ENCODE results near the gene GRB2. TPM values are rescaled to one million over a fixed set of nuclear protein-coding genes. Genes with fewer than 3 reads are reported as not detected.
"Not testable (repeated sequence)": the region's sequence is repeated elsewhere in the genome, so short reads cannot be mapped to it uniquely, and the experiment has no call there.

Gene GRB2
- total RNA-seq, 1 donor from 2014 or later, result 141 TPM

DNA sequence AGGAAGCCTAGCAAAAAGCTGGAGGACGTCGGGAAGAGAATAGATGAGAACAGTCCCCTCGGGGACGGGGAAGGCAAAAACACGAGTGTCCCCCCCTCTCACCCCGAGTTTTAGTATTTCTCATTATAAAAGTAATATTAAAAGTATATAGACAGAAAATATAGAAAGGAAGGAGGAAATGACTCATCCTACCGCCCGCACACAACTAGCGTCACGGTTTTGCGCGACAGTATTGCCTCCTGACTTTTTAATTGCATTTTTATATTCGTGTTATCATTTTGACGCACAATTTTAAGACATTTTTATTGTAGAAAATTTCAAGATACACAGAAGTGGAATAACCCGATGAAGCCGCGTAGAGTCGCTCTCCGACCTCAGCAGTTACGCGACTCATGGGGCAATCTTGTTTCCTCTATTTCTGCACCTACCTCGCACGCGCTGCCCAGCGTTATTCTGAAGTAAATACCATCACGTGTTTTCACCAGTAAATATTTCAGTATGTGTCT, 115.6 kb downstream of the GRB2 start:
- DNase-seq (ENCODE audit: extremely low read depth, low read depth, low spot score), result peak; percentile 20

DNA sequence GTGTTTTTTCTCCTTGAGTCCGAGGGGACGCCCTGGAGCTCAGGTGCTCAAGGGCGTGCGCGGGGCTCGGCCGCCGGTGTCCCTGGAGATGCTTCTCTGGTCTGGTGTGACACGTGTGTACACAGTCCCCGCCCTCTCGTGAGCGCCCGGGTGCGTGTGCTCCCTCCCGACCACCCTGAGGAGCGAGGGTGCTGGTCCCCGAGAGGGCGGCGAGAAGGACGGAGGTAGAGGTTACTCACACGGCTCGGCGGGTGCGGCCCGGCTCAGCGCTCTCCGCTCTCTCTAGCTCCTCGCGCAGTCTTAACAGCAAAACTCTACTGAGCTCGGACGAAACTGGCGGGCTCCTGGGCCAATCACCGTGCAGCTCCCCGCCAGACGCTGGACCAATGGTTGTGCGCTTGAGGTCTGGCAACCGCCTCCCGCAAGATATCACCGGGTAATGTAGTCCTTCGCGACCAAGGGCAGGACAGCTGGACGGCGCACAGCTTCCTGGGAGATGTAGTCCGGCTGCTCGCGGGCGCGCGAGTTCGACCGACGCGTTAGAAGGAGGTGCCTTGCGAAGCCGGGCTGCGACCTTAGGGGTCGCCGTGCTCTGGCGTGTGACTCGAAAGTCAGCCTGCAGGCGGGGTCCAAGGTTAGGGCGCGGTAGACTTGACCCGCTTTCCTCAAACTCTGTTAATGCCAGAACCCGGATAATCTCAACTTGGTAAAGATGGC, 116.2 kb downstream of the GRB2 start, which contains the start of gene SLC25A19:
SLC25A19 (minus strand) TSS at position 319 of the 717 bp plus-strand sequence. CDS start 2,669 bp downstream, outside the sequence.
- peak; percentile 86 for DNase-seq (ENCODE audit: extremely low read depth, low read depth, low spot score)

DNA sequence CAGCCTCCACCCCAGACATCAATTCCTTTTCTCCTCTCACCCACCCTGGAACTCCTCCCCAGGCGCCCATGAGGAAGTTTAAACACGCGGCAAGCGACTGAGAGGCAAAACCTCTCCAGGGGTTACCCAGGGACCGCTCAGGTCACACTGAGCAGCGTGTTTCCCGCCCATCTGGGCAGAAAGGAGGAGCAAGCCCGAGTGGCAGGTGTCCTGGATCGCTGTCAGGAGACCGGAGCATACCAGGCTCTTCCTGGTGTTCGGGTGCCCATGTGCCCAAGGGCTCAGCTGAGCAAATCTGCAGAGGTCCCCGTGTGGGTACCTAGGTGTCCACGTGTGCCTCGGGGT, 116.7 kb downstream of the GRB2 start:
- no peak for DNase-seq (ENCODE audit: extremely low read depth, low read depth, low spot score)

DNA sequence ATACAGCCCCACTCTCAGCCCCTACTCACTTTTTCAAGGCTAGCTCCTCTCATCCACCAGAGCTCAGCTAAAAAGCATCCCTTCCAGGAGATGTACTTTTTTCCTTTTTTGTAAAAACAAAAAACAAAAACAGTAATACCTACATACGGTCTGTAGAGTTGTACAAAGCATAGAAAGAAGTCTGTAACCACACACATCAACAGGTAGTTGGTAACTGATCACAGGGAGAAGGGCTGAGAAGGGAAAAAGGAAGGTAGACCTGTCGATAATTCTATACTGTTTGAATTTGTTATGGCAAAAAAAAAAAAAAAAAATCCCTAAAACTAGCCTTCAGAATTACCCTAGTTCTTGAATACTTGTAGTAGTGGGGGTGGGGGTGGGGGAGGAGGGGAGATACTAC, 117.1 kb downstream of the GRB2 start:
- no peak for DNase-seq (ENCODE audit: extremely low read depth, low read depth, low spot score)

DNA sequence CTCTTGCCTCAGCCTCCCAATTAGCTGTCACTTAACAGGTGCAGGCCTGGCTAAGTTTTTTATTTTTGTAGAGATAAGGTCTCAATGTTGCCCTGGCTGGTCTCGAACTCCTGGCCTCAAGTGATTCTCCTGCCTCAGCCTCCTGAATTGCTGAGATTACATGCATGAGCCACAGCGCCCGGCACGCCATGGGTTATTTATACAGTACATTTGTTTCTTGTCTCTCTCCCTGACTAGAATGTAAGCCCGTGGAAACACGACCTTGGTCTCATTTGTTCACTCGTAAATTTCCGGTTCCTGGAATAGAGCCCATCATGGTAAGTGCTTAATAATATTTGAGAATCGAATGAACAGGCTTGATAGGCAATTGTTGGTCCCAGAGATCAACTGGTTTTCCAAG, 118.3 kb downstream of the GRB2 start:
- no peak for DNase-seq (ENCODE audit: extremely low read depth, low read depth, low spot score)

DNA sequence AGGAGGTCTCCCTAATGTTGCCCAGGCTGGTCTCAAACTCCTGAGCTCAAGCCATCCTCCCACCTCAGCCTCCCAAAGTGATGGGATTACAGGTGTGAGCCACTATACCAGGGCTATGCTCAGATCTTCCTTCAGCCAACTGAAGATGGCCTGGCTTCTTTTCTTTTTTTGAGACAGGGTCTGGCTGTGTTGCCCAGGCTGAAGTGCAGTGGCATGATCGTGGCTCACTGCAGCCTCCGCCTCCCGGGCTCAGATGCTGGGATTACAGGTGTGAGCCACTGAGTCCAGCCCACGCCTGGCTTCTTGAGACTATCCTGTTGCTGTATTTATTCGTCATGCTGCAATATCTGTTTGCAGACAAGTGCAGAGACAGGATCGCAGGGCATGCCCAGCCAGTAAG, 120.4 kb downstream of the GRB2 start:
- DNase-seq (ENCODE audit: extremely low read depth, low read depth, low spot score), result no peak

DNA sequence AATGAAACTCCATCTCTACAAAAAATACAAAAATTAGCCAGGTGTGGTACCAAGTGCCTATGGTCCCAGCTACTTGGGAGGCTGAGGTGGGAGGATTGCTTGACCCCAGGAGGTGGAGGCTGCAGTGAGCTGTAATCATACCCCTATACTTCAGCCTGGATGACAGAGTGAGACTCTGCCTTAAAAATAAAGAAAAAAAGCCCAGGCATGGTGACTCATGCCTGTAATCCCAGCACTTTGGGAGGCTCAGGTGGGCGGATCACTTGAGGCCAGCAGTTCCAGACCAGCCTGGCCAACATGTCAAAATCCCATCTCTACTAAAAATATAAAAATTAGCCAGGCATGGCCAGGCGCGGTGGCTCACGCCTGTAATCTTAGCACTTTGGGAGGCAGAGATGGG, 125.3 kb downstream of the GRB2 start:
- DNase-seq (ENCODE audit: extremely low read depth, low read depth, low spot score), result not testable (repeated sequence)

DNA sequence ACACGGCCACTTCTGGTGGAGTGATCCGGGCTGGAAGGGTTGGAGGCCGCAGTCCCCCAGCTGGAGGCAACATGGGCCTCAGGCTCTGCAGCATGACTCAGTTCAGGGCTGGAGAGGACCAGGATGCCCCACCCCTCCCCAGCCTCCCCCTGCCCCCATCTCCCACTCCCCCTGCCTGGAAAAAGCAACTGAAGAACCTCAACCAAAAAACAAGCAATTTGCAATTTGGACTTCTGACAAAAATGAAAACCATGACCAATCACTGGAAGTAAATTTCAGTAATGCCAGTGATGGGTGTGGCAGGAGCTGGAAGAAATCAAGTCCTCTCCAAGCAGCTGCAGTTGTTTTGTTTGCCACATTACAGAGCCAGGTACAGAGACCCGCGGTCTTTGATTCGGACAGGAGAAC, 127.8 kb downstream of the GRB2 start:
- no peak for DNase-seq (ENCODE audit: extremely low read depth, low read depth, low spot score)

DNA sequence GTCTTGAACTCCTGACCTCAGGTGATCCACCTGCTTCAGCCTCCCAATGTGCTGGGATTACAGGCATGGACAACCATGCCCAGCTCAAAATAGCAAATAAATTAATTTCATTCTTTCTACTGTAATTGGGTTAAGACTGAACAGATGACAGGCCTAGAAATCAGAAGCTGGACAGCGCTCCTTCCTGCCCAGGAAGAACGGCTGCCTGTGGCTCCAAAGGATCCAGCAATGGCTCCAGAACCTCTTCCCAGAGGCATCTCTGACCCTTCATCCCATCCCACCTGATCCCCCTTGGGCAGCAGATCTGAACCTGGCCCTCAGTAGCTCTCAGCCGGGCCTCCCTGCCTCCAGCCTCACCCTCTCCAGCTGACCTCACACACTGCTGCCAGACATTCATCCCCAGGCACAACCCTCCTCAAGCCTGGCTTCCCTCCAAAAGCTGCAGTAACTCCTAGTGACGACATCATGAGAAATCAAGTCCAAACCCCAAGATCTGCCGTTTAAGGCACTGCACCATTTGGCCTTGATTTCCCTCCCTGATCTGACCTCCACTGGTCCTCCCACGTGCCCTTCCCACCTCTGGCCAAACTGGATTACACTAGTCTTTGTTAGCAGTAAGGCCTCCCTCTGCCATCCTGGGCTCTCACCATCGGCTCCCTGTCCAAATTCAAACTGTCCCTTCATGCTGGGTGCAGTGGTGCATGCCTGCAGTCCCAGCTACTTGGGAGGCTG, 131.3 kb downstream of the GRB2 start:
- DNase-seq (ENCODE audit: extremely low read depth, low read depth, low spot score), result no peak

DNA sequence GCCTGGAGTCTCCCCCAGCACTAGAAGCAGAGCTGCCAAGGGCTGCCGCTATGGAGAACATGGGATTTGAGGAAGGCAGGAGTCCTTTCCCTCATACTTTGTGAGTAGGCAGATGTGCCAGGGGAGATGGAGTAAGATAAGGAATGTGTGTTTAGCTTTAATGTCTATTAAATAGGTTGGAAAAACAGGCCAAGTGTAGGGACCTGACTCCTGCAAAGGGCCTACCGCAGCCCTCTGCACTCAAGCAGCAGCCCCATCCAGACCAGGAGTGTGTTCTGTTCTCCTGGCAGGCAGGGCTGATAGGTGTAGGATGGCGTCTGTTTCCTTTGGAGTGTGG, 132.7 kb downstream of the GRB2 start:
- DNase-seq (ENCODE audit: extremely low read depth, low read depth, low spot score), result no peak

DNA sequence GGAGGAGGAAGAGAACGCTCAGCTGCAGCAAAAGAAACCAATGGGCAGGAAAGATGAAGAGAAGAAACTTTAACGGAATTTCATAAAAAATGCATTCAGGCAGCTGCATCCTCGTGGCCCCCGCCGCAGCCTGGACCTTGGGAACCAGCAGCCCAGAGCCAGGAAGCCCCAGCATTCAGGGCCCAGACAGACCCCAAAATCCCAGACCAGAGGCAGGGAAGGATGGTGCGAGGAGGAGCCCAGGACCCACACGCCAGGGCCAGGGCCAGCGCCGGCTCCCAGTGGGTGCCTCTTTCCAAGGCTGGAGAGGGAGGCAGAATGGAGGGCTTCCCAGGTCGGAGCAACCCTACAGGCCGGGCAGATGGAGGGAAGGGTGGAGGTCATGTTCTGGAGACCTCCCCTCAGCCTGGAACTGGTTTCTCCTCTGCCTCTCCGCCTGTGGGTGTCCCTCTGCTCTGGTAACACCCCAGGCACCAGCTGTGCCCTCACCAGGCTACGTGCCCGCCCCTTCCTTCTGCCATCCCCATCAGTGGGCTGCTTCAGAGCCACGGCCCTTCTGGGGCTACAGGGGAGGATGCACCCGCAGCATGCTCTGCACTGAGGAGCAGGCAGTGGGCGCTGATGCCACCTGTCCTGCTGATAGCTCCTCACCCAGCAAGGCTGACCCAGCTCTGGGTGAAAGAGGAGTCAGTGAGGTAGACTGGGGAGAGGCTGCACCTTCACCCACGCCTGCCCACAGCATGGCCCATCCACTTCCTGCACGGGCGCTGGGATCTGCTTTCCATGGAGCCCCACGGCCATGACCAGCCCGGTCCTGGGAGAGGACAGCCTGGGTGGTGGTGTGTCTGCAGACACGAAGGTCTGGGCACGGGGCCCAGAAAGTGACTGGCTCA, 133.3 kb downstream of the GRB2 start:
- no peak for DNase-seq (ENCODE audit: extremely low read depth, low read depth, low spot score)

DNA sequence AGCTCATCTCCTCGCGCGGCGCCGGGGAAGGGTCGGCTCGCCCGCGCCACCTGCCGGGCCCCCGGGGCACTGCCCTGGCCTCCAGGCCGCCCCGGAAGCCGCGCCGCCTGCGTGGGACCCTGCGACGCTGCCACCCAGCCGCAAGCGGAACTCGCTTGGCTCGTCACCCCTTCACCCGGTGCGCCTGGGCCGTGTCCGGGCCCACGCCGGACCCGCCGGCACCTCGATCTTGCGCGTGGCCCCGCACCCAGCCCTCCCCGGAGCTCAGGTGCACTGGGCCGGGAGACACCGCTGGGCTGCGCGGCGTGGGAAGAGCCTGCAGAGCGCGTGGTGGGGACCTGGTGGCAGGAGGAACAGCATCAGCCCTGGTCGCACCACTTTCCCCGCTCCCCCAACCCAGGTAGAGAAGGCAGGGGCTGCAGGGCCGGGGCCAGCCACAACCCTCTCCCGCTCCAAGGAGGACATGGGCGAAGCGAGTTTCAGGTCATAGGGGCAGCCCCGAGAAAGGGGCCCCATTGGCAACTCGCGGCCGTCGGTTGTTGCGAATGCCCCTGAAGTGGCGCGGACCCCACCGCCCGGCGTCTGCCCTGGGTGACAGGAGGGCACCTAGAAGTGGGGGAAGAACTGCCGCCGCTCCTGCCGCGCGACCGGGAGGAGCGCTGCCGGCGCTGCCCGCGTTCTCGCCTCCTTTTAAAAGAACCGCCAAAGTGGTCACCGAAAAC, 134.1 kb downstream of the GRB2 start:
- DNase-seq (ENCODE audit: extremely low read depth, low read depth, low spot score), result no peak

DNA sequence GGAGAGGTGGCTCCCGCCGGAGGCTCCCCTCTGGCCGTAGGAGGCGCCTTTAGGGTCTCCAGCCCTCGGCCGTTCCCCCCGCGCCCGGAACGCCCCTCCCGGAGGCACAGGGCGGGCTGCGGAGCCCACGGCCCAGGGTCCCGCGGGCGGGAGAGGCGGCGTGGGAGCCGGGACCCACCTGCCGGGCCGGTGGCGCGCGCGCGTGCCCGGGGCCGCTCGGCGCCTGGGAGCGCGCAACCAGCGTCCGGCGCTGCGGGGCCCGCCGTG, 134.6 kb downstream of the GRB2 start, which contains the start of gene MIF4GD:
MIF4GD (minus strand) TSS at position 266 of the 267 bp plus-strand sequence. CDS start 1,036 bp downstream, outside the sequence.
- DNase-seq (ENCODE audit: extremely low read depth, low read depth, low spot score), result no peak

DNA sequence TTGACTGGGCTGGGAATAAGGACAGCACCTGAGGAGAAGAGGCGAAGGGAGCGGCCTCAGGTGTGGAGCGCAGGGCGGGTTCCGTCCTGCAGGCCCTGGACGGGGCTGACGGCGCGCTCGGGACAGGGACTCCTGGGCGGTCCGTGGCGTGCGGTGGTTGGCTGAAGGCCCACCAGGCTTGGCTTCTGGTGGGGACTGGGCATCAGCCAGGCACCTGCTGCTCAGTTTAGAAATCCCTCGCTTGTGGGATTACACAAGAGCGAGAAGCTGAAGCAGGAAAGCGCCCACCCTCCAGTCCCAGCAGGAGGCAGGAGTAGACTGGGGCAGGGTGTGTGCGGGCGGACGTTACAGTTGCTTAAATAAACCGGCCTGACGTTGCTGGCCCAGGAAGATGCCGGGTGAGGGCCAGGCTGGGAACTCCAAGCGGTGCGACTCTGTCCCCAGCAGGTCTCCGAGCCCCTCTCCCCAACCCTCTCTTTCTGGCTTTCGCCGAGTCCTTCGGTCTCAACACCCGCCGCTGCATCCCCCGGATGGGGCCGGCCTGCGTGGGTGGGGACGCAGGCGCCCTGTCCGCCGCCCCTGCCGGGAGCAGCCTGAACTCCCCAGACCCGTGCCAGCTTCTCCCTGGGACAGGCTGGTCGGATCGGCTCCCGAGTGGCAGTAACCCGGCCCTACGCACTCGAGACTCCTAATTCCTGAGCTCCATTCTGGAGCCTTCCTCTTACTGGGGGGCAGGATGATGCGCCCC, 135.1 kb downstream of the GRB2 start:
- no peak for DNase-seq (ENCODE audit: extremely low read depth, low read depth, low spot score)

DNA sequence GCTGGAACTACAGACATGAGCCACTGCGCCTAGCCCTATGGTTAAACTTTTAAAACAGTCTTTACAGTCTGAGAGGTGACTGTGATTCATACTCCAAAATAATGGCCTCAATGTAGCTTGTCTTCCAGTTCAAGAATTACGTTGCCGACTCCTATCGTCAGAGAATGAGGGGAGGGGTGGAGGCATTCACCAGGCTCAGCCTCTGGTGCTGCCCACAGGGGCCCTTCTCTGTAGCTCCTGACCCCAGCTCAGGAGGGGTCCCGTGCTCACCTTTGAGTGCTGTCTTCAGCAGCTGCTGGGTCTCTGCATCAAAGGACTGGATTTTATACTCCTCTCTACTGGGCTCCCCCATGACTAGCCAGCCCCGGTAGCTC, 135.6 kb downstream of the GRB2 start:
- DNase-seq (ENCODE audit: extremely low read depth, low read depth, low spot score), result no peak

Other genes starting within 250 kb of the GRB2 start
- 80.6 and 95.5 TPM in 2 replicates for gene SUMO2, start 222.7 kb downstream of the GRB2 start, total RNA-seq
- gene NUP85, start 200.0 kb downstream of the GRB2 start, total RNA-seq, result 30.0 and 35.1 TPM in 2 replicates
- gene GGA3, start 144.1 kb downstream of the GRB2 start, total RNA-seq, result 27.0 and 32.5 TPM in 2 replicates
- 42.6 and 49.4 TPM in 2 replicates for gene MRPS7, start 143.8 kb downstream of the GRB2 start, total RNA-seq
- gene MIF4GD, start 134.4 kb downstream of the GRB2 start, total RNA-seq, result 21.9 and 25.5 TPM in 2 replicates
- 5.8 and 11.7 TPM in 2 replicates for gene SLC25A19, start 116.2 kb downstream of the GRB2 start, total RNA-seq
- gene TMEM94, start 51.0 kb upstream of the GRB2 start, total RNA-seq, result 33.1 and 63.9 TPM in 2 replicates
- 11.6 and 21.3 TPM in 2 replicates for gene CASKIN2, start 109.9 kb upstream of the GRB2 start, total RNA-seq
- gene TSEN54, start 110.8 kb upstream of the GRB2 start, total RNA-seq, result 11.9 and 16.0 TPM in 2 replicates
- 3.4 and 8.5 TPM in 2 replicates for gene LLGL2, start 120.0 kb upstream of the GRB2 start, total RNA-seq
- 5.6 and 10.6 TPM in 2 replicates for gene MYO15B, start 182.1 kb upstream of the GRB2 start, total RNA-seq
- gene SMIM5, start 227.8 kb upstream of the GRB2 start, total RNA-seq, result not detected in 2 replicates